Embryonic facial prominence (tissue), 1 donor: ENCODE data around the gene TECPR2.
"Not testable (repeated sequence)": the region's sequence is repeated elsewhere in the genome, so short reads cannot be mapped to it uniquely, and the experiment has no call there.

Experiments used
- DNase-seq: peaks from one replicate; pipeline ENCODE4 v3.0.0-alpha.2; 2016; ENCODE audit errors: extremely low spot score

The TECPR2 gene

GRCh38 chr14:102333795-102334705 is 28.7 kb upstream of the TECPR2 start:
- DNase-seq: no peak

GRCh38 chr14:102335163-102335562 is 27.6 kb upstream of the TECPR2 start:
- no peak for DNase-seq

- no peak for DNase-seq
These were observed 24.0 kb upstream of the TECPR2 start for GRCh38 chr14:102338724-102339123.

- DNase-seq: no peak
These were observed 21.2 kb upstream of the TECPR2 start for GRCh38 chr14:102341566-102341965.

- no peak for DNase-seq
These were observed 20.5 kb upstream of the TECPR2 start for GRCh38 chr14:102342238-102342637.

- no peak for DNase-seq
These were observed 18.7 kb upstream of the TECPR2 start for GRCh38 chr14:102344084-102344483.

- DNase-seq: no peak
These were observed 18.3 kb upstream of the TECPR2 start for GRCh38 chr14:102344485-102344884.

- DNase-seq: no peak
These were observed 17.5 kb upstream of the TECPR2 start for GRCh38 chr14:102345232-102345631.

GRCh38 chr14:102346645-102347044 is 16.1 kb upstream of the TECPR2 start:
- DNase-seq: no peak

- DNase-seq: no peak
These were observed 14.4 kb upstream of the TECPR2 start for GRCh38 chr14:102348376-102348775.

- DNase-seq: no peak
These were observed 11.7 kb upstream of the TECPR2 start for GRCh38 chr14:102351023-102351422.

- not testable (repeated sequence) for DNase-seq
These were observed 11.1 kb upstream of the TECPR2 start for GRCh38 chr14:102351593-102351992.

GRCh38 chr14:102352213-102352612 is 10.5 kb upstream of the TECPR2 start:
- no peak for DNase-seq

- no peak for DNase-seq
These were observed 9.6 kb upstream of the TECPR2 start for GRCh38 chr14:102353126-102353619.

- no peak for DNase-seq
These were observed 6.5 kb upstream of the TECPR2 start for GRCh38 chr14:102356280-102356679.

GRCh38 chr14:102359341-102359740 is 3.4 kb upstream of the TECPR2 start:
- no peak for DNase-seq

GRCh38 chr14:102360388-102360787 is 2.4 kb upstream of the TECPR2 start:
- DNase-seq: no peak

- no peak for DNase-seq
These were observed 657 bp upstream of the TECPR2 start for GRCh38 chr14:102362084-102362483.

GRCh38 chr14:102363182-102363943 is 622 bp downstream of the TECPR2 start:
- no peak for DNase-seq

- DNase-seq: no peak
These were observed 7.6 kb downstream of the TECPR2 start for GRCh38 chr14:102370305-102370809.

- DNase-seq: no peak
These were observed 8.6 kb downstream of the TECPR2 start for GRCh38 chr14:102371361-102371760.

GRCh38 chr14:102373110-102373509 is 10.4 kb downstream of the TECPR2 start:
- no peak for DNase-seq
